Measurements from ENCODE around the gene UPF3A.

- TF ChIP-seq CTCF (IDR thresholded peaks at IDR 0.05) = no peak
- TF ChIP-seq POLR2A (IDR thresholded peaks at IDR 0.05) = no peak
Observed at GRCh38 chr13:114309806-114310410, 28.5 kb downstream of the UPF3A start.

All from right lobe of liver (tissue), 4 donors.